GM19324 (cell line): Measurements from ENCODE around the gene SUN5.

ENCODE experiments used
- ATAC-seq: cut with Tn5 transposase; IDR thresholded peaks from one replicate; pipeline ENCODE4 v1.9.1; 2021; ENCODE audit warnings: mild to moderate bottlenecking, moderate library complexity; ENCODE audit not compliant: unreplicated experiment, low FRiP score

The SUN5 gene

GRCh38 chr20:33014336-33015113, 10.3 kb upstream of the SUN5 start:
- ATAC-seq: no peak

GRCh38 chr20:33013701-33014326, 9.6 kb upstream of the SUN5 start:
- ATAC-seq: no peak

- ATAC-seq: no peak
These were observed 8.3 kb upstream of the SUN5 start for GRCh38 chr20:33012327-33013189.

GRCh38 chr20:33010674-33011449, 6.6 kb upstream of the SUN5 start:
- no peak for ATAC-seq

GRCh38 chr20:33010133-33010504, 5.9 kb upstream of the SUN5 start:
- ATAC-seq: no peak

- ATAC-seq: no peak
These were observed 5.2 kb upstream of the SUN5 start for GRCh38 chr20:33009214-33010132.

- no peak for ATAC-seq
These were observed 4.3 kb upstream of the SUN5 start for GRCh38 chr20:33008336-33009213.

GRCh38 chr20:33007376-33008335, 3.4 kb upstream of the SUN5 start, which contains the start of gene BPIFB2:
BPIFB2 (plus strand) TSS chr20:33007704; CDS start chr20:33008575, 871 bp downstream.
- ATAC-seq: no peak

- ATAC-seq: no peak
These were observed 2.6 kb upstream of the SUN5 start for GRCh38 chr20:33006776-33007375.

GRCh38 chr20:33005908-33006775, 1.9 kb upstream of the SUN5 start:
- ATAC-seq: no peak

GRCh38 chr20:33005132-33005566, 916 bp upstream of the SUN5 start:
- no peak for ATAC-seq

GRCh38 chr20:33002087-33002808, 2.0 kb downstream of the SUN5 start:
- no peak for ATAC-seq

GRCh38 chr20:33000802-33001466, 3.3 kb downstream of the SUN5 start:
- no peak for ATAC-seq

- no peak for ATAC-seq
These were observed 4.5 kb downstream of the SUN5 start for GRCh38 chr20:32999603-33000250.
